Measurements from ENCODE around the gene MFAP5. TPM values are rescaled to one million over a fixed set of nuclear protein-coding genes. Genes with fewer than 3 reads are reported as not detected.

Gene MFAP5
- polyA plus RNA-seq, 1 donor from 2014 or later: not detected

- Histone ChIP-seq H3K9ac (ENCODE audit: low read length) (peak overlapping the region; percentile 99), H3K27ac (ENCODE audit: low read length) (peak overlapping the region; percentile 100), H3K79me2 (replicated peaks; ENCODE audit: insufficient read depth, low read length) (peaks cover 47% of the 10 kb centered on the region), H3K4me2 (ENCODE audit: low read length) (peak overlapping the region; percentile 72), H3K9me2 (ENCODE audit: insufficient read depth, low read length) (no peaks in the 10 kb centered on the region), H2AFZ (ENCODE audit: low read depth, low read length) (peak overlapping the region; percentile 97), H3F3A (ENCODE audit: insufficient read depth, low read length, poor library complexity, severe bottlenecking) (peaks cover 7% of the 10 kb centered on the region), H3K4me3 (ENCODE audit: low read length) (peak overlapping the region; percentile 96), H3K36me3 (ENCODE audit: insufficient read depth, low read length) (no peaks in the 10 kb centered on the region), H3K9me3 (ENCODE audit: low read length) (no peaks in the 10 kb centered on the region), H4K20me1 (ENCODE audit: insufficient read depth) (peaks cover 7% of the 10 kb centered on the region), H3K27me3 (ENCODE audit: insufficient read depth, low read depth, low read length) (no peaks in the 10 kb centered on the region)
- no peak for TF ChIP-seq MXI1 (conservative IDR thresholded peaks at IDR 0.05; ENCODE audit: poor library complexity, severe bottlenecking)
- TF ChIP-seq EP300 (conservative IDR thresholded peaks at IDR 0.05; ENCODE audit: poor library complexity, severe bottlenecking): no peak
- TF ChIP-seq TAF1 (IDR thresholded peaks at IDR 0.05; ENCODE audit: low read depth): peak; percentile 31
- peak; percentile 81 for TF ChIP-seq REST (IDR thresholded peaks at IDR 0.05; ENCODE audit: borderline replicate concordance)
Measured at GRCh38 chr12:8697120-8697475, 34.5 kb upstream of the MFAP5 start.

GRCh38 chr12:8696442-8697090 lies 33.9 kb upstream of the MFAP5 start:
- Histone ChIP-seq H2AFZ (ENCODE audit: low read depth, low read length) (peak overlapping the region; percentile 97), H3K9ac (ENCODE audit: low read length) (peak overlapping the region; percentile 99), H3K36me3 (ENCODE audit: insufficient read depth, low read length) (no peaks in the 10 kb centered on the region), H3K9me2 (ENCODE audit: insufficient read depth, low read length) (no peaks in the 10 kb centered on the region), H3K4me3 (ENCODE audit: low read length) (peak overlapping the region; percentile 96), H3K9me3 (ENCODE audit: low read length) (no peaks in the 10 kb centered on the region), H3F3A (ENCODE audit: insufficient read depth, low read length, poor library complexity, severe bottlenecking) (peaks cover 12% of the 10 kb centered on the region), H3K27me3 (ENCODE audit: insufficient read depth, low read depth, low read length) (no peaks in the 10 kb centered on the region), H3K79me2 (replicated peaks; ENCODE audit: insufficient read depth, low read length) (peaks cover 41% of the 10 kb centered on the region), H4K20me1 (ENCODE audit: insufficient read depth) (peaks cover 7% of the 10 kb centered on the region), H3K27ac (ENCODE audit: low read length) (peak overlapping the region; percentile 100), H3K4me2 (ENCODE audit: low read length) (peak overlapping the region; percentile 72)
- TF ChIP-seq POLR2AphosphoS5 (IDR thresholded peaks at IDR 0.05) (no peak), SMC3 (conservative IDR thresholded peaks at IDR 0.05; ENCODE audit: poor library complexity) (no peak), EZH2 (IDR thresholded peaks at IDR 0.05; ENCODE audit: borderline replicate concordance, insufficient read depth, low read length, poor library complexity, severe bottlenecking) (no peak), CTCF (IDR thresholded peaks at IDR 0.05; ENCODE audit: poor library complexity, severe bottlenecking) (no peak)

GRCh38 chr12:8695116-8695515 lies 32.5 kb upstream of the MFAP5 start:
- peaks cover 12% of the 10 kb centered on the region for H3F3A ChIP-seq (ENCODE audit: insufficient read depth, low read length, poor library complexity, severe bottlenecking)
- TF ChIP-seq EP300 (conservative IDR thresholded peaks at IDR 0.05; ENCODE audit: poor library complexity, severe bottlenecking): no peak
- no peak for TF ChIP-seq RAD21 (conservative IDR thresholded peaks at IDR 0.05)
- no peak overlapping the region for H3K4me2 ChIP-seq (ENCODE audit: low read length)
- no peaks in the 10 kb centered on the region for H3K27me3 ChIP-seq (ENCODE audit: insufficient read depth, low read depth, low read length)
- H3K9me3 ChIP-seq (ENCODE audit: low read length): no peaks in the 10 kb centered on the region
- no peak overlapping the region for H2AFZ ChIP-seq (ENCODE audit: low read depth, low read length)
- no peaks in the 10 kb centered on the region for H3K9me2 ChIP-seq (ENCODE audit: insufficient read depth, low read length)
- H3K79me2 ChIP-seq (replicated peaks; ENCODE audit: insufficient read depth, low read length): peaks cover 27% of the 10 kb centered on the region
- no peak overlapping the region for H3K4me3 ChIP-seq (ENCODE audit: low read length)
- no peaks in the 10 kb centered on the region for H3K36me3 ChIP-seq (ENCODE audit: insufficient read depth, low read length)
- H3K9ac ChIP-seq (ENCODE audit: low read length): no peak overlapping the region
- peaks cover 5% of the 10 kb centered on the region for H4K20me1 ChIP-seq (ENCODE audit: insufficient read depth)
- H3K27ac ChIP-seq (ENCODE audit: low read length): no peak overlapping the region

All from neural cell (in vitro differentiated cells).